HG03025 (cell line): ENCODE measurements around the gene TAS1R1.
A peak's percentile ranks its signal among the peaks of the same experiment; 100 is the strongest.

Source experiments
- ATAC-seq: cut with Tn5 transposase; IDR thresholded peaks from one replicate; pipeline ENCODE4 v1.9.1; 2021; ENCODE audit warnings: mild to moderate bottlenecking, moderate library complexity; ENCODE audit not compliant: unreplicated experiment, low FRiP score

Gene TAS1R1

GRCh38 chr1:6570100-6570499 is 15.0 kb downstream of the TAS1R1 start:
- ATAC-seq = no peak

DNA sequence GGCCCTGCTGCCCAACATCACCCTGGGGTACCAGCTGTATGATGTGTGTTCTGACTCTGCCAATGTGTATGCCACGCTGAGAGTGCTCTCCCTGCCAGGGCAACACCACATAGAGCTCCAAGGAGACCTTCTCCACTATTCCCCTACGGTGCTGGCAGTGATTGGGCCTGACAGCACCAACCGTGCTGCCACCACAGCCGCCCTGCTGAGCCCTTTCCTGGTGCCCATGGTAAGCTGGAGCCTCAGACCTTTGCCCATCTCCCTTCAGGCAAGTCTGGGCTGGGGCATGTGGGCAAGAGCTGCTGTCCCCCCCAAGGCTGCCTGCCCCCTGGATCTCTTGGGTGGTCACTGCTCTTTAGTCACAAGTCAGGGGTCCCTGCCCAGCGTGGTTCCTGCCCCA is 15.9 kb downstream of the TAS1R1 start:
- ATAC-seq = no peak

GRCh38 chr1:6572653-6573383 is 17.7 kb downstream of the TAS1R1 start:
- ATAC-seq = no peak

DNA sequence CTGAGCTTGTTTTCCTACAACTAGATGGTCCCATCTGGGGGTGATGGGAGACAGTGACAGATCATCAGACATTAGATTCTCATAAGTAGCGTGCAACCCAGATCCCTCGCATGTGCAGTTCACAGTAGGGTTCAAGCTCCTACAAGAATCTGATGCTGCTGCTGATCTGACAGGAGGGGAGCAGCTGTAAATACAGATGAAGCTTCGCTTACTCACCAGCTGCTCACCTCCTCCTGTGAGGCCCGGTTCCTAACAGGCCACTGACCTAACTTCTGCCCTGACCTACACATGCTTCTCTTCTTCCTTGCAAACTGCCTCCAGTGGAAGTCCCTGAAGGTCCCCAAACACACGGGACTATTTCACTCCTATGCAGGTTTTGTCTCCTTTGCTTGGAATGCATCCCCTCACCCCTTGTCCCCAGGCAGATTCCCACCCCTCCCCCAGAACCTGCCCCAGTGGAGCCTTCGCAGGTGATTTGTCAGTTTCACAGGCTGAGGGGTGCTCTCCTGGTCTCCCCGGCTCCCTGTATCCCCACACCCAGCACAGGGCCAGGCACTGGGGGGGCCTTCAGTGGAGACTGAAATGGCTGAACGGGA is 19.0 kb downstream of the TAS1R1 start:
- no peak for ATAC-seq

GRCh38 chr1:6574818-6575217 is 19.7 kb downstream of the TAS1R1 start:
- ATAC-seq = no peak

DNA sequence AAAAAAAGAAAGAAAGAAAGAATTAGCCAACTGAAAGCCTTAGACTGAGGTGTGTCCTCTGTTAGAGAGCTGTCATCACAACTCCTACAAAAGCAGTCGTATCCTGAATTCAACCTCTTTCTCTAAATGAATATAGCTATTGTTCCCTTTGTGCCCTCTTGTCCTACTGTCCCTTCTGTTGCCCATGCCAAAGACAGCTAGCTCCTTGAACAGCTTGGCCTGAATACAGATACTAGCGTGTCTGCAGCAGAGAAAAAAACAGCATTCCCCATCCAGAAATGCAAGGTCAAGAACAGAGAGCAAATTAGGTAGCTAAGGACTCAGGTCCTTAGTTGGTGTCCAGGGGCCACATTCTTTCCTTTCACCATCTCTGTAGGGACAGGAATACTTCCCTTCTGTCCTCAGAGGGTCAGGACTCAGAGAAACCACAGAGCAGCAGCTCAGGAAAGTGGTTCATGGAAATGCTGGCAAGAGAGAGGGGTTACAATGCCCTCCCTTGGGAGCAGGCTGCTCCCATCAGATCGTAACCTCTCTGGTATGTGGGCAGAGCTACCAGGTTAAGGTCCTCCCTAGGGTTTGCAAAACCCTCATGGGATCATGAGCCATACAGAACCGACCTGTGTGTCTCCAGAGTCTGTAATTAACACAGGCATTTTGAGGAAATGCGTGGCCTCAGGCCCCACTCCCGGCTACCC is 22.9 kb downstream of the TAS1R1 start:
- ATAC-seq = no peak

DNA sequence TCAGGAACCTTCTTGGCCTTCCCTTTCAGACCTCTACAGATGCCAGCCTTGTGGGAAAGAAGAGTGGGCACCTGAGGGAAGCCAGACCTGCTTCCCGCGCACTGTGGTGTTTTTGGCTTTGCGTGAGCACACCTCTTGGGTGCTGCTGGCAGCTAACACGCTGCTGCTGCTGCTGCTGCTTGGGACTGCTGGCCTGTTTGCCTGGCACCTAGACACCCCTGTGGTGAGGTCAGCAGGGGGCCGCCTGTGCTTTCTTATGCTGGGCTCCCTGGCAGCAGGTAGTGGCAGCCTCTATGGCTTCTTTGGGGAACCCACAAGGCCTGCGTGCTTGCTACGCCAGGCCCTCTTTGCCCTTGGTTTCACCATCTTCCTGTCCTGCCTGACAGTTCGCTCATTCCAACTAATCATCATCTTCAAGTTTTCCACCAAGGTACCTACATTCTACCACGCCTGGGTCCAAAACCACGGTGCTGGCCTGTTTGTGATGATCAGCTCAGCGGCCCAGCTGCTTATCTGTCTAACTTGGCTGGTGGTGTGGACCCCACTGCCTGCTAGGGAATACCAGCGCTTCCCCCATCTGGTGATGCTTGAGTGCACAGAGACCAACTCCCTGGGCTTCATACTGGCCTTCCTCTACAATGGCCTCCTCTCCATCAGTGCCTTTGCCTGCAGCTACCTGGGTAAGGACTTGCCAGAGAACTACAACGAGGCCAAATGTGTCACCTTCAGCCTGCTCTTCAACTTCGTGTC is 23.7 kb downstream of the TAS1R1 start:
- ATAC-seq = no peak

- ATAC-seq = peak; percentile 85
Observed at GRCh38 chr1:6579374-6580118, 24.4 kb downstream of the TAS1R1 start, which contains the start of gene ZBTB48. TSS of gene ZBTB48 (plus strand) at chr1:6579994. CDS start at chr1:6580610, 616 bp downstream.

DNA sequence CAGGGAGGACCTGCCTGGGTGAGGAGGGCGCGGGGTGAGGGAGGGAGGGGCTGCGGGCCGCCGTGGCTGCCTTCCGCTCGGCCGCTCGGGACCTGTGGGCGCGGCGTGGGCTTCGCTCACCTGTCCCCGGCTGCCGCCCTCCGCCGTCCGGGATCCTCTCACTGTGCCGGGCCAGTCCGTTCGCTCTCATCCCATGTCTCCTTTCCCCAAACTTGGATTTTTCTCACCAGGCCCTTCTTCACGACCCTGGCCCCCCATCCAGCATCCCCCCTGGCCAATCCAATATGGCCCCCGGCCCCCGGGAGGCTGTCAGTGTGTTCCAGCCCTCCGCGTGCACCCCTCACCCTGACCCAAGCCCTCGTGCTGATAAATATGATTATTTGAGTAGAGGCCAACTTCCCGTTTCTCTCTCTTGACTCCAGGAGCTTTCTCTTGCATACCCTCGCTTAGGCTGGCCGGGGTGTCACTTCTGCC is 25.0 kb downstream of the TAS1R1 start:
- peak; percentile 10 for ATAC-seq

DNA sequence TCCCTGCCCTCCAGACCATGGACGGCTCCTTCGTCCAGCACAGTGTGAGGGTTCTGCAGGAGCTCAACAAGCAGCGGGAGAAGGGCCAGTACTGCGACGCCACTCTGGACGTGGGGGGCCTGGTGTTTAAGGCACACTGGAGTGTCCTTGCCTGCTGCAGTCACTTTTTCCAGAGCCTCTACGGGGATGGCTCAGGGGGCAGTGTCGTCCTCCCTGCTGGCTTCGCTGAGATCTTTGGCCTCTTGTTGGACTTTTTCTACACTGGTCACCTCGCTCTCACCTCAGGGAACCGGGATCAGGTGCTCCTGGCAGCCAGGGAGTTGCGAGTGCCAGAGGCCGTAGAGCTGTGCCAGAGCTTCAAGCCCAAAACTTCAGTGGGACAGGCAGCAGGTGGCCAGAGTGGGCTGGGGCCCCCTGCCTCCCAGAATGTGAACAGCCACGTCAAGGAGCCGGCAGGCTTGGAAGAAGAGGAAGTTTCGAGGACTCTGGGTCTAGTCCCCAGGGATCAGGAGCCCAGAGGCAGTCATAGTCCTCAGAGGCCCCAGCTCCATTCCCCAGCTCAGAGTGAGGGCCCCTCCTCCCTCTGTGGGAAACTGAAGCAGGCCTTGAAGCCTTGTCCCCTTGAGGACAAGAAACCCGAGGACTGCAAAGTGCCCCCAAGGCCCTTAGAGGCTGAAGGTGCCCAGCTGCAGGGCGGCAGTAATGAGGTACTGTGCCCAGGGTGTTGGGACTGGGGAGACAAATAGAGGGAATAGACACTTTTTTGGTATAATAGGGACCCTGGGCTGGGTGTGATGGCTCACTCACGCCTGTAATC is 25.7 kb downstream of the TAS1R1 start:
- ATAC-seq = no peak

- no peak for ATAC-seq
Observed at GRCh38 chr1:6581561-6582305, 26.6 kb downstream of the TAS1R1 start.

- no peak for ATAC-seq
Observed at GRCh38 chr1:6582370-6582769, 27.3 kb downstream of the TAS1R1 start.

- no peak for ATAC-seq
Observed at GRCh38 chr1:6584126-6585080, 29.3 kb downstream of the TAS1R1 start.

DNA sequence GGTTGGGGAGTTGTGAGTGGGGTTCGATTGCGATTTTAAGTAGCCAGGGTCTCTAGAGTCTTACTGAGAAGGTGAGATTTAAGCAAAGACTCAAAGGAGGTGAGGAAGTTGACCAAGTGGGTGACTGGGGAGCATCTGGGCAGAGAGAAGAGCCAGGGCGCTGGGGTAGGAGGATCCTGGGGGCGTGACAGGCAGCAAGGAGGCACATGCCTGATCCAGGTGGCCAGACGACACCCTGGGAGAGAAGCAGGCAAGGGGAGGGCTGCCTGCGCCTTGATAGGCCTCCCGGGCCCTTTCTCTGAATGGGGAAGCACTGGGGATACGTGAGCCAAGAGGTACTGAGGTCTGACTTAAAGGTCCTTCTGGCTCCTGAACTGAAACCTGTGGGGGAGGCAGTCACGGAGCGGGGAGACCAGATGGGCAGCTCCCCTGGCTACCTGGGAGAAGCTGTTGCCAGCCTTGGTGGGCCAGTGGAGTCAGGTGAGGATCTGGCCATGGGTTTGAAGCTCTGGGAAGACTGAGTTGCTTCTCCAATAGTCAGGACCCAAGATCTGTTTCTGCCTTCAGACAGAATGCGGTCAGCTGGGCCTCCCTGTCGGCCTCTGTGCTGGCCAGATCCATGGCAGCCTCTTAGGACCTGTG is 30.1 kb downstream of the TAS1R1 start:
- ATAC-seq = no peak

DNA sequence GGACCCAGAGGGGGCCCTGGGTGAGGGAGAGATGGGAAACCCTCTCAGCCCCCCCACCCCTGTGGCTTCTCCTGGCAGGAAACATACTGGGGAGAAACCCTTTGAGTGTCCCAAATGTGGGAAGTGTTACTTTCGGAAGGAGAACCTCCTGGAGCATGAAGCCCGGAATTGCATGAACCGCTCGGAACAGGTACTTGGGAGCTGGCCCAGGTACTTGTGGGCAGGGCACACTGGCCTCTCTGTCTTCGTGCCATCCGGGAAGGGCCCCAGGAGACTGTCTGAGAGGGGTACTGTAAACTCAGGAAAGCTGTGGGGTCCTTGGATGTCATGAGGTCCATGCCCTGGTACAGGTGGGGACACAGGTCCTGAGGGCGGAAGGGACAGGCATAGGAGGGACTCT is 30.7 kb downstream of the TAS1R1 start:
- ATAC-seq = no peak

- no peak for ATAC-seq
Observed at GRCh38 chr1:6586404-6586816, 31.3 kb downstream of the TAS1R1 start.
